ENCODE measurements around the gene ITGB1BP2.
A peak's percentile ranks its signal among the peaks of the same experiment; 100 is the strongest.
"Not testable (repeated sequence)": the region's sequence is repeated elsewhere in the genome, so short reads cannot be mapped to it uniquely, and the experiment has no call there.

ITGB1BP2 gene

GRCh38 chrX:71302461-71303213, 1.1 kb downstream of the ITGB1BP2 start:
- DNase-seq (ENCODE audit: low read depth) = no peak

DNA sequence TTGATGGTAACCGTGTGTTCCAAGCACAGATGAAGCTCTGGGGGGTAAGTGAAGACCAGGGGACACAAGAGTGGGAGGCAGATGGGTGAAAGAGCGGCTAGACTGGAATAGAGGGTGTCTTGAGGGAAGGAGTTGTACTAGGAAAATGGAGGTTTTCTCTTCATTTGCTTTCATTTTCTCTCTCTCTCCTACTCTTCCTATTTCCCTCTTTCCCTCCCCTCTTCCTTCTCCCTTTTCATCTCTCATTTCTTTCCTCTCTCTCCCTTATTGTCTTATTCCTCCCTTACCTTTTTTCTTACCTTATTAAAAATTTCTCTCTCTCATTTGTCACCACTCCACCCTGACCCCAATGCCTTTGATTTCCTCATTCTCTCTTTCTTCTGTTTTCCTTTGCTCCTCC, 3.0 kb downstream of the ITGB1BP2 start:
- DNase-seq (ENCODE audit: low read depth) = no peak

DNA sequence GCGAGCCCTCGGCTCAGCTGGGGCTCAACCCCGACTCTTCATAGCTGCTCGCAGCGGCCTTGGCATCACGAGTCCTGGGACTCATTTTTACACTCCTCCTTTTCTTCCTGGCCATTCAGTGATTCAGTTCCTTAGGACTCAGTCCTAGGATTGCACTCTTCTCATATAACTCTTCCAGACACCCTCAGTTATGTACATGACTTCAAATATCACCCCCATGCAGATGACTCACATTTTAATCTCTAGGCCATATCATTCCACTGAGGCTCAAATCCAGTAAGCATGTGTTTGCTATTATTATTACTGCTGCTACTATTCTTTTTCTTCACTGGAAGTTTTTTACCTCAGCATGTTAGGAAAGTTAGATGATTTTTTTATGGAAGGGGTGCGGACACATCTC, 14.4 kb downstream of the ITGB1BP2 start:
- peak; percentile 90 for DNase-seq (ENCODE audit: low read depth)

GRCh38 chrX:71316959-71317358, 15.4 kb downstream of the ITGB1BP2 start:
- not testable (repeated sequence) for DNase-seq (ENCODE audit: low read depth)

DNA sequence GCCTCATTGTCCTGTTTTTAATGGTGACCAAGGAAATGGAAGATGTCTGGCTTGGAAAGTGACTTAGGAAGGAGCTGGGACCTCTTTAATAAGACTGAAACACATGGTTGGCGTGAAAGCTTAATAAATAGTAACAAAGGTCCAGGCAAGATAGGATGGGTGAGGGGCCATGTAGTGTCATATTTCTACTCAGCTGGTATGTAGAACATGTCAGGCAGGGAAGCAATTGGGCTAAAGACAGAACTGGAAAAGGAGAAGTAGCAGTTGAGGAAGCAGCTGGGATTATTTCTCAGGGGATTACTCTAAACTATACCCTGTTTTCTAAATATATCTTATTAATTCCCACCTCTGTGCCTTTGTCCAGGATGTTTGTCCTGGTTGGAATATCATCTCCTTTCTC, 18.6 kb downstream of the ITGB1BP2 start:
- no peak for DNase-seq (ENCODE audit: low read depth)

DNA sequence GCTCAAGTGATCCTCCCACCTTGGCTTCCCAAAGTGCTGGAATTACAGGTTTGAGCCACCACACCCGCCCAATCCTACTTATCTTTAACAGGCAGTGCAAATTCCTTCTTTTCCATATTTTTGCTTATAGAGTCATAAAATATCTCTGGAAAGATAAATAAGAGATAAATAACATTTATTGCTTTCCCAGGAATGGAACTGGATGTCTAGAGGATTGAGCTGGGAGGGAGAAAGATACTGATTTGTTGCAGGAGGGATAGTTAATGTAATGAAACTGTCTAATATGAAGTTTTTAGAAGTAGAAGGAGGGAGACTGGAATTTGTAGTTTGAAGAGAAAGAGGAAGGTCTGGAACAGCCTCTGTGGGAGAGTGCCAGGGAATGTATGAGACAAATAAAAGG, 20.2 kb downstream of the ITGB1BP2 start:
- DNase-seq (ENCODE audit: low read depth) = no peak

DNA sequence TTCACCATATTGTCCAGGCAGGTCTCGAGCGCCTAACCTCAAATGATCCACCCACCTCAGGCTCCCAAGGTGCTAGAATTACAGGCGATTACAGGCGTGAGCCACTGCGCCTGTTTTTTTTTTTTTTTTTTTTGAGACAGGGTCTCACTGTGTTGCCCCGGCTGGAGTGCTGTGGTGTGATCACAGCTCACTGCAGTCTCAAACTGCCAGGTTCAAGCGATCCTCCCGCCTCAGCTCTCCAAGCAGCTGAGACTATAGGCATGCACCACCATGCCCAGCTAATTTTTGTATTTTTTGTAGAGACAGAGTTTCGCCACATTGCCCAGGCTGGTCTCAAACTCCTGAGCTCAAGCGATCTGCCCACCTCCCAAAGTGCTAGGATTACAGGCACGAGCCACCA, 22.9 kb downstream of the ITGB1BP2 start:
- not testable (repeated sequence) for DNase-seq (ENCODE audit: low read depth)

- no peak for DNase-seq (ENCODE audit: low read depth)
Measured at GRCh38 chrX:71326394-71326793, 24.8 kb downstream of the ITGB1BP2 start.

GRCh38 chrX:71349151-71349665, 47.7 kb downstream of the ITGB1BP2 start:
- peak; percentile 50 for DNase-seq (ENCODE audit: low read depth)

GRCh38 chrX:71349867-71350266, 48.3 kb downstream of the ITGB1BP2 start:
- DNase-seq (ENCODE audit: low read depth) = not testable (repeated sequence)

DNA sequence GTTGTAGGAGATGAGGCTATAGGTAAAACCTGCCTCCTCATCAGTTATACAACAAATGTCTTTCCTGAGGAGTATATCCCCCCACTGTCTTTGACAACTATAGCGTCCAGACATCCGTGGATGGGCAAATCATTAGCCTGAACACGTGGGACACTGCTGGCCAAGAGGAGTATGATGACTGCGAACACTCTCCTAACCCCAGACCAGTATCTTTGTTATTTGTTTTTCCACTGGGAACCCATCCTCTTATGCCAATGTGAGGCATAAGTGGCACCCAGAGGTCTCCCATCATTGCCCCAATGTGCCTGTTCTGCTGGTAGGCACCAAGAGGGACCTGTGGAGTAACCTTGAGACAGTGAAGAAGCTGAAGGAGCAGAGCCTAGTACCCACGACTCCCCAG, 50.9 kb downstream of the ITGB1BP2 start:
- not testable (repeated sequence) for DNase-seq (ENCODE audit: low read depth)

Measured in amniotic epithelial cell (primary cell).